NCI-H345 (cell line): ENCODE results near the gene HIGD2B.
"Not testable (repeated sequence)": the region's sequence is repeated elsewhere in the genome, so short reads cannot be mapped to it uniquely, and the experiment has no call there.

Experiments
- DNase-seq: peaks from one replicate; lab custom pipeline; 2025; lab: John Stamatoyannopoulos, UW

Gene HIGD2B

GRCh38 chr15:72676838-72677237 lies 9.1 kb downstream of the HIGD2B start:
- DNase-seq: no peak

- DNase-seq: no peak
Observed at GRCh38 chr15:72671525-72671924, 14.5 kb downstream of the HIGD2B start.

- not testable (repeated sequence) for DNase-seq
Observed at GRCh38 chr15:72670656-72671352, 15.2 kb downstream of the HIGD2B start.

- not testable (repeated sequence) for DNase-seq
Observed at GRCh38 chr15:72669803-72670202, 16.2 kb downstream of the HIGD2B start.

- not testable (repeated sequence) for DNase-seq
Observed at GRCh38 chr15:72665706-72666105, 20.3 kb downstream of the HIGD2B start.

GRCh38 chr15:72663931-72664330 lies 22.1 kb downstream of the HIGD2B start:
- DNase-seq: not testable (repeated sequence)

GRCh38 chr15:72661081-72661480 lies 24.9 kb downstream of the HIGD2B start:
- DNase-seq: not testable (repeated sequence)

GRCh38 chr15:72656014-72656413 lies 30.0 kb downstream of the HIGD2B start:
- DNase-seq: not testable (repeated sequence)

- not testable (repeated sequence) for DNase-seq
Observed at GRCh38 chr15:72654397-72654796, 31.6 kb downstream of the HIGD2B start, which contains the start of gene GOLGA6B. TSS of gene GOLGA6B (plus strand) at chr15:72654697. CDS start at chr15:72654738, 41 bp downstream.

GRCh38 chr15:72648631-72649253 lies 37.2 kb downstream of the HIGD2B start:
- not testable (repeated sequence) for DNase-seq

- DNase-seq: not testable (repeated sequence)
Observed at GRCh38 chr15:72642271-72642670, 43.7 kb downstream of the HIGD2B start.

- not testable (repeated sequence) for DNase-seq
Observed at GRCh38 chr15:72639759-72640483, 46.1 kb downstream of the HIGD2B start.

GRCh38 chr15:72636519-72637282 lies 49.3 kb downstream of the HIGD2B start:
- DNase-seq: not testable (repeated sequence)

GRCh38 chr15:72629068-72629570 lies 56.9 kb downstream of the HIGD2B start:
- DNase-seq: not testable (repeated sequence)

GRCh38 chr15:72628249-72629067 lies 57.5 kb downstream of the HIGD2B start:
- DNase-seq: not testable (repeated sequence)

GRCh38 chr15:72626153-72626552 lies 59.8 kb downstream of the HIGD2B start:
- DNase-seq: not testable (repeated sequence)
